Stimulated activated CD8-positive, alpha-beta memory T cell treated with anti-CD3 and anti-CD28 coated beads, Interleukin-2, amount 100 ng/mL, for 48 hours (primary cell): ENCODE measurements around the gene ISX.

Experiments used
- DNase-seq, 2 donors: peaks; one replicate each; pipeline ENCODE4 v3.0.0-alpha.2; 2020; ENCODE audit warnings: low read depth in 2 of 2

ISX gene

DNA sequence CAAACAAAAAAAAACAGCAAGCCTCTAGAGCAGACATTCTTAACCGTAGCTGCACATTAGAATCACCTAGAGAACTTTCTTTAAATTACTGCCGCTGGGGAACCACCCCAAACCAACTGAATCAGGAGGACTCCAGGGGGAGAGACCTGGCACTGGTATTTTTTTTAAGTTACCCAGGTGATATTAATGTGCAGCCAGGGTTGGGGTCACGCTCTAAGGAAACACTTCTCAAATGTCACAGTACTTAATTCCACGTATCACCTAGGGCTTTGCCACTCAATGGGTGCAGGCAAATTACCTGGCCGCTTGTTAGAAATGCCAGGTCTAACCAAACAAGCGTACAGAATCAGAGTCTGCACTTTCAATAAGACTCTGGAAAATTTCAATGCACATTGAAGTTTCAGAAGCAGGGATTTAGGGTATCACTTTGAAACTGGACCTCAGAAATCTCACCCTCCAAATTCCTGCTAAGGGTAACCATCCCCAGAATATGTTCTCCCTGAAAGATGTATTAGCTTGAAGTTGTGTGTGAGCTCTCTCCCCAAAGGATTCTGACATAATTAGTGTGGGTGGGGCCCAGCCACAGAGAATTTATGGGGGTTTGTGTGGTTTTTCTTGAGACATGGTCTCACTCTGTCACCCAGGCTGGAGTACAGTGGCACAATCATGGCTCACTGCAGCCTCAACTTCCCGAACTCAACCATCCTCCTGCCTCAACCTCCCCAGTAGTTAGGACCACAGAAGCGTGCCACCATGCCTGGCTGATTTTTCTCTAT, 12.7 kb upstream of the ISX start:
- no peak for DNase-seq

DNA sequence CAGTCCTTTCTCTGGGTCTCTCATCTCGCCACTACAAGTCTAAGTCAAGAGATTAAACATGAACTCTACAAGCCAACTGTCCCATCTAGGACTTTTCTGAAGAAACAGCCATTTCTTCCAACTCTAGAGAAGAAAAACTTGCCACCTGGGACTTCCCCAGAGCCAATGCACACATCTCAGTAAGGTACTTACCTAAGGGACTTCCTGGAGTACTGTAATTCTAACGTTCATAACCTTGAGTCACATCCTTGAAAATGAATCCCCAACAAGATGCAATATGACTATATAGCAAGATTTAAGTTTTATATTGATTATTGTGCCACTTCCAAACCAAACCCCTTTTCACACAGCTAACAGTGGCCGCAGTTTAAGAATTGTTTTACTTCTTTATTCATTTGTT, 11.9 kb upstream of the ISX start:
- DNase-seq, result no peak

DNA sequence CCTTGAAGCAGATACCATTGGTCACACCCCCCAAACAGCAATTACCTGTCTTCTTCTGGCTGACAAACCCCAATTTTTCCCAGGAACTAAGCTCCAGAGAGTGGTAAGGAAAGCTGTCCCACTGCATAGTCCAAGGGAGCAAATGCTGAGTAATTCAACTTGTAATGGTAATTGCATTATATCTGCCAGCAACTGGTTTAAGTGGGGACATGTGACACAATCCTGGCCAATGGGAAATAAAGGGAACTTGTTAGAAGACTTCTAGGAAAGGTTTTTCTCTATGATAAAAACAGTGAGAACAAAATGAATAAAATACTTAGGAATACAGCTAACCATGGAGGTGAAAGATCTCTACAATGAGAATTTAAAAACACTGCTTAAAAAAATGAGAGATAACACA, 9.5 kb upstream of the ISX start:
- DNase-seq, result no peak

DNA sequence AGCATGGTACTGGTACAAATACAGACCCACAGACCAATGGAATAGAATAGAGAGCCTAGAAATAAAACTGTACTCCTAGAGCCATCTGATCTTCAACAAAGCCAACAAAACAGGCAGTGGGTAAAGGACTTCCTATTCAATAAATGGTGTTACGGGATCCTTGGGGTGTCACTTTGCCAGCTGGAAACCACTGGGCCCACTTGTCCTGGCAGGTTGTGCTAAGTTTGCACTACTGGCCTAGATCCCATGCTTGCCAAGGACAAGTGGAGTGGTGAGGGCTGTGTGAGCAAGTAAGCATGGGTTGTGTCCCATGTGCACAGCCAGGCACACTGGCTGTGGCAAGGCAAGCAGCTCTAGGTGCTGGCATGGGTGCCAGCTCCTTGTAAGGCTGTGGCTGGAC, 8.8 kb upstream of the ISX start:
- DNase-seq, result no peak

DNA sequence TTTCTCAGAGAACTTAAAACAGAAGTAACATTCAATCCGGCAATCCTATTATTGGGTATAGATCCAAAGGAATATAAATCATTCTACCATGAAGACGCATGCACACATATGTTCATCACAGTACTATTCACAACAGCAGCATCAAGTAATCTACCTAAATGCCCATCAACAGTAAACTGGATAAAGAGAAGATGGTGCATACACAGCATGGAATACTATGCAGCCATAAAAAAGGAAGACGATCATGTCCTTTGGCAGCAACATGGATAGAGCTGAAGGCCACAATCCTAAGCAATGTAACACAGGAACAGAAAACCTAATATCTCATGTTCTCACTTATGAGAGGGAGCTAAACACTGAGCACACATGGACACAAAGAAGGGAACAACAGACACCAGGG, 6.3 kb upstream of the ISX start:
- no peak for DNase-seq

DNA sequence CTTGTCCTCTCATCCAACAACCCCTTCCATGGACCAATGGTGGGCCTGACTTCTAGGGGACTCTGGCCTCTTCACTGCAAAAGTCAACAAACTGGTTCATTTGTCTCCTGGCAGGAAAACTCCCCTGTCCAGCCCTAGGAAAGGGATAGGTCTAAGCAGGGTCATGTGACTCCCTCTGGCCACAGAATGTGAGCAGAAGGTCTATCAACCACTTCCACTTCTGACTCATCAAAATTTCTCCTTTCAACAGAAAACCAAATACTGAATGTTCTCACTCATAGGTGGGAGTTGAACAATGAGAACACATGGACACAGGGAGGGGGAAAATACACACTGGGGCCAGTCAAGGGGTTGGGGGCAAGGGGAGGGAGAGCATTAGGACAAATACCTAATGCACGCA, 1.3 kb upstream of the ISX start:
- DNase-seq, result no peak

DNA sequence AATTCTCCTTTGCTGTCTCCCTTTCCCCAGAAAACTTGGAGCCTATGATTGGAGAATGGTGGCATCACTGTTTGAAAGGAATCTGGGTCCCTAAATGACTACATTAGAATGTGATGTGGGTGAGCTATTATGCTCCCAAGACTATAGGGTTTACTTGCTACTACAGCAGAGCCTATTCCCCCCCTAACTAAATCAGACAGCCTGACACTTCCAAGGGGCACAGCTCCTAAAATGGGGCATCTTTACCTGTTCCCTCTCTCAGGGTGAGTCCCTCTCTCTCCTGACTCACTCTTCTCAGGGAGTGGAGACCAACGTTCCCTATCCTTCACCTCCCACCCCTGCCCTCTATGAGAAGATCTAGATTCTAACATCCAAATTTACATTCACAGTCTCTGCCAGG, 775 bp upstream of the ISX start:
- no peak for DNase-seq

DNA sequence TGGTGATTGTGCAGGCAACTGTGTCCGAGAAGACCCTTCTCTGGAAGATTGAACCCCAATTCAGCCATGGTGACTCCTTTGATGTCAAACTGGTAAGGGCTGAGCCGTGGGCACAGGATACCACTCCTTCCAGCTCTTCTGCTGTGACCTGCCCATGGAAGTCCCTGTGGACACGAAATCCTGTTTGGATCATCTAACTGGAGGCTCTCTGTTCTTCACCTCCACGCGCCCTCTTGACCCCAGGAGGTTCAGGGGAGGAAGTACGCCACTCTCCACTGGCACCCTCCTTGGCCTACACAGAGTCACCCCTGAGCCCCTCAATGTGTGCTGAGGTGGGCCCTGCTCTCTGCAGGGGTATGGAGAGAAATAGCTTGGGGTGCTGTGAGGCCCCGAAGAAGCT, 810 bp downstream of the ISX start:
- no peak for DNase-seq

DNA sequence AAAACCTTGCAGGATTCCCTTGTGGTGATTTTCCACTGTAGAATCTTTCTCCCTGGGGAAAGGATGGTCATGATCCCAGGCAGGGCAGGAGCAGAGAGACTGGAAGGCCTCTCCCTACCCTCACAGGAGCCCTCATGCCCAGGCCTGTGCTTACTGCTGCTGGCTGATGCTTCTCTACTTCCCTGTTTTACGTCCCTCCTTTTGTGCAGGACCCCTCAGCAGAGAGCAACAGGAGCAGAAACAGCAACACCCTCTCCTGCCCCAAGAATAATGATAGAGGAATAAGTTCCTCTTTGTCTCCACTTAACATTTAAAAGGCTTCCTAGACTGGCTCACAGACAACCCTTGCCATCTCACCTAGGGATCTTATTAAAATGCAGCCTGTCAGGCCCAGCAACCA, 3.6 kb downstream of the ISX start:
- no peak for DNase-seq

DNA sequence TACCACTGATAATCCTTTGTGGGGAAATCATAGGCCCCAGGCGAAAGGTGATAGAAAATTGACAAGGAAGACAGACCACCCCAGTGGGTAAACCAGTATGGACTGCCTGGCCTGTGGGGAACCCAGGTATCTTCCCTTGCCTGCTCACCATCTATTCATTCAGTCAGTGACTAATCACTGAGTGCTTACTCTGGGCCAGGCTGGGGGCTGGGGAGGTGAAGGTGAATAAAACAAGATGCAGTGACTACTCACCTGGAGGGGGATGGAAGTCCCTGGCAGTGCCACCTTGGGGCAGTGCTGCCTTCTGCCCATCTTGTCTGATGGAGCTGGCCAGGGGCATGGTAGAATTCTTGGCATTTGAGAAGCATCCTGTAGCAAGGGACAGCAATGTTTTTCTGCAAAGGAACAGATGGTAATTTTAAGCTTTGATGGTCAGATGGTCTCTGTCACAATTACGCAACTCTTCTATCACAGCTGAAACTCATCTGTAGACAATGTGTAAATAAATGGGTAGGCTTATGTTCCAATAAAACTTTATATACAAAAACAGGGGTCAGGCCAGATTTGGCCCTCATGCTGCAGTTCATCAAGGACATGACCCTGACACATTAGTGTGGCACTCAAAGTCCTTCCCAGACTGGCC, 4.6 kb downstream of the ISX start:
- no peak for DNase-seq

DNA sequence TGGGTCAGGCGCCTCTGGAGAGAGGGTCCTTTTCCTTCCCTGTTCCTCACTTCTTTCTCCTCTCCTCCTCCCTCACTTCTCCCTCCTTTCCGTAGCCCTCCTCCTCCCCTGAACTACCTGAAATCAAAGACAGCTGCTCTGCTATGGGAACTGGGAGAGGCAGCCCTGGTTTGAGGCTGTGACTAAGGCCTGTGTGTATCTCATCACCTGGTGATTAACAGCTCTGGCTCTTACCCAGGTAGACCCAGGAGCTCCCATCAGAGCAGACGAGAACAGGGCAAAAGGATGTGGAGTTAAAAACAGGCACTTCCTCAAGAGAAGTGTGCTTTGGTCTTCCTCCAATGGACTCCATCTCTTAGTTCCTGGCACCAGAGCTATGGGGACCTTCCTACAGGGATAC, 5.8 kb downstream of the ISX start:
- no peak for DNase-seq

DNA sequence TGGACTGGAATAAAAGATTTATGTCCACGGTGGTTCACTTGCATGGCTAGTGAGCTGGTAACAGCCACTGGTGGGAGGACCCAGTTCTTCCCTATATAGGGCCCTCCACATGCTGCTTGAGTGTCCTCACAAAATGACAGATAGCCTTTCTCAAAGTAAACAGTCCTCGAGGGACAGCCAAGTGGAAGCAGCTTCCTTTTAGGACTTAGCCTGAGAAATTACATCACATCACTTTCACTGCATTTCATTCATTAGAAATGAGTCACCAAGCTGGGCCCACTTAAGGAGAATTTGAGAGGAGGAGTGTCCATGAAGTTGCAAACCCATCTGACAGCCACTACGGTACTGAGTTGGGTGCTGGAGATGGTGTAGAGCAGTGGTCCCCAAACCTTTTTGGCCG, 7.0 kb downstream of the ISX start:
- DNase-seq, result no peak

DNA sequence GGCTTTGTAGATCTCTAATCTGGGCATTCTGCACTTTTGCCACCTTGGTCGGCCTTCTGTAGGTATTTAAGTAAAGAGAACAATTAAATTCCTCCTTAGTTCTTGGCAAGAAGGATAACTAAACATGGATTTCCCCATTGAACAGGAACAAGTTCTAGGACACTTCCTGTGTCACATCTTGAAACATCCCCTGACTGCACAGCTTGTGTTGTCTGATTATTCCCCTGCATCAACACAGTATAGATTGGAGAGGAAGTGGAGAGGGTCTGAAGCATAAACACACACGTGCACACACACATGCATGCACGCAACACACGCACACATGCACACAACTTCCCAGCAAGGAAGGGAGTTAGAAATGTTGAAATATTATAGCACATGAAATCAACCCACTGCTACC, 8.6 kb downstream of the ISX start:
- DNase-seq, result no peak

DNA sequence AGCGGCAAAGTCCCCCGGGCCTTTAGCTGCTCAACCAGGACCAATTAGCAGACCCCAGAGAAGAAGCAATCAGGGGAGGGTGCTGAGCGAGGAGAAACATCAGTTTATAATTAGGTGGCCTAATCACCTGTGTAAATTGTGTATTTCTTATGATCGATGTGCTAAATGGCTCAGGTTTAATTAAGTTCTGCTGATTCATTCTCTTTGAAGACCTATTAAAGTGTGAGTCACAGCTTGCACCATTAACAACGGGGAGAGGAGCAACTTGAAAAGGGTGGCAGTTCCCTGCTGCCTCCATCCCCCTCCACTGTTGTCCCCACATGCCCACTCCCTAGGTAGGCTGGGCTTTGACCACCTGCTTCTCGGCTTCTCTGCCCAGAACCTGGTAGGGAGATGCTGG, 10.7 kb downstream of the ISX start:
- DNase-seq, result no peak

DNA sequence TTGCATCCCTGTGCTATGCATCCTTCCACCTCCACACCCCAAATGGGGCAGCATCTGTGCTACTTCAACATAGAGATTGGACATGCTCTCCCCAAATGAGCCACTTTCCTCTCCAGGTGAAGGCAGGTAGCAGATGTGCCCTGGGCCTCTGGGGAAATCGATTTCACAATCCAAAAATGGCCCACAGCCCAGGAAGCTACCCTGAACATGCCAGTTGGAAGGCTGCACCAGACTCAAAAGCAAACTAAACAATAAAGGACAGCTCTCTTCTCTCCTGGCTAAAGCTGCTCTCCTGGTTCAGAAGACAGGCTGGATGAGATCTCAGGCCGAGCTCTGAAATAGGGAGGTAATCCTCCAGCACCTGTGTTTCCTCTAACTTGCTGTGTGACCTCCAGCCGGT, 19.7 kb downstream of the ISX start:
- DNase-seq, result no peak

DNA sequence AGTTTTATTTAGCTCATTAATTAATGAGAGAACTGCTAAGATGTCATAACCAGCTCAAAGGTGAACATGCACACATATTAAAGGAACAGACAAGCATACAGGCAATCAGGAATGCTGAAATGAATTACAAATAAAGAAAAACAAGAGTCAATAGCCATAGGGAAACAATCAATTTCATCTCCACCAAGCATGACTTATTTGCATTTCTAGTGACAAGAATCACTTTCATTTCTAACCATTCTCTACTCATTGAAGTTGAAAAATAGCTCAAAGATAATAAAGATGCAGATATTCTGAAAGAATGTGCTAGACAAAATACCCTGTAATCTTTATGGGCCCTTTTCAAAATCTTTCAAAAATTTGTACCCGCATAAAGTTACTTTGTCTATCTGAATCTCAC, 23.2 kb downstream of the ISX start:
- no peak for DNase-seq

DNA sequence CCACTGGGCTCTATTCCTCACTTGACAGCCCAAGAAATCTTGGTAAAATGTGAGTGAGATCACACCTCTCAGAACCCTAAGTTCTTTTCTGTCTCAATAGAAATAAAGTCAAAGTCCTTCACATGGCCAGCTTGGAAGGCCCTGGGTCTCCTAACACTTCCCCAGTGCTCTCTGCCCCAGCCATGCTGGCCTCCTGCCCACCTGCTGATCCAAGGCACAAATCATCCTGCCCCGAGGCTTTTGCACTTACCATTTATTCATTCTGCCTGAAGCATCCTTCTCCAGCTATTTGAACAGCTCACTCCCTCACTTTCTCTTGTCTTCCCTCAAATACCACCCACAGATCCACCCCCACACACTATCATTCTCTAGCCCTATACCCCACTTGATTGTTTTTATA, 26.4 kb downstream of the ISX start:
- no peak for DNase-seq

DNA sequence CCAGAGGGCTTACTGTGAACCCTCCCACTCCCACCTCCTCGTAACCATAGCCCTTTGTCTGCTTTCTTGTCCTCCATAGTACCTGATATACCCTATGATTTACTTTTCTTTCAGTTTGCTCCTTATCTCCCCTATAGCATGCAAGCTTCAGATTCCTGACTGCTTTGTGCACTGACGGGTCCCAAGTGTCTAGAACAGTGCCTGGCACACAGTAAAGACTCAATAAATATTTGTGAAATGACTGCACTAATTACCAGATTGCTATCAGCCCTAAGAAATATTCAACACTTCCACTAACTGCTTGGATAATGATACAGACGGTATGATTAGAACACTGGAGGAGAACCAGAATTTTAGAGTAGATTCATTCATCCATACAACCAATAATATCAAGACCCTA, 33.0 kb downstream of the ISX start:
- no peak for DNase-seq

DNA sequence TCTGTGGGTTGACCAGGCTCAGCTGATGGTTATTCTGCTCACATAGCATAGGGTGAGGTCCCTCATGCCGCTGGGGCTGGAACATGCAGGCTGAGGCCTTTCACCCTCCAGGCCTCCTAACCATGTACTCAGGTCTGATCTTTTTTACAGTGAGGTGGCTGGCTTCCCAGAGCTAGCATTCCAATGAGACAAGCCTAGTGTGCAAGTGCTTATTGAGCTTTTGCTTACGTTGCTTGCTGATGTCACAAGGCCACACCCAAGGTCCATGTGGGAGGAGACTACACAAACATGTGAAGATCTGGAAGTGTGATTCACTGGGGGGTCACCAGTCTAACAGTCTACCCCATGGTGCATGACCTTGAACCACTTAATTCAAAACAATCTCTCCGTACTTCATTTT, 33.9 kb downstream of the ISX start:
- no peak for DNase-seq

DNA sequence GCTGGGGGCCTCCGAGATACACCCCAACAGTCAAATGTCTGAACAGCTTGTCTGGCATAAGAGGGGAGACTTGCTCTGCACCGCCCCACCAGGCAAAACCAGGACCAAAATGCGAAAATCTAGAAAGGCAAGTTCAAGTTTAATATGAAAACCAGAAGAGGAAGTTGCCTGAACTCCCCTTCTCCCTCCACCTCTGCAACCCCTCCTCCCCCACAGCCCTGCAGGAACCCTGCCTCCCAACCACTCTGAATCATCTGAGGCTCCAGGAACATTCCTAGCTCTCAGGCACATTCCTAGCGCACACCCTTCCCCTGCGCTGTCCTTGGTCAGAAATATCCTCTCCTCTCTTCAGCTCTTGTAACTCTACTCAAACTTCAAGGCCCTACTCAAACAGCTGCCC, 36.7 kb downstream of the ISX start:
- DNase-seq, result no peak

DNA sequence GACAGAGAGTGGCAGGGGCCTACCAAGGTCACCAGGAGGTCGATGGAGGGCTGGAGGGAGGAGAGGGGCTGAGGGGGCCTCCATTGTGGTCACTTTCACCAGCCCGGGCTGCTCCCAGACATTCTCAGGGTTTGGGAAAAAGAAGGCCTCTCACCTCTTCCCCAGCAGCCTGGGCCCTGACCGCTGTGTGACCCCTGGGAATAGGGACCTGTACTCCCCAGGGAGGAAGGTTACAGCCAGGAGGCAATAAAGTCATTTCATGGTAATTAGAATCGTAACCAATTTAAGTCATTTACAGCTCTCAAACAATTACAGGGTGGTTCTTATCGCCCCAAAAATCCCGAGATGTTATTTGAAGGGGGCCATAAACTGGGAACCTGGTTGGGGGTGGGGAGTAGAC, 37.8 kb downstream of the ISX start:
- DNase-seq, result no peak

DNA sequence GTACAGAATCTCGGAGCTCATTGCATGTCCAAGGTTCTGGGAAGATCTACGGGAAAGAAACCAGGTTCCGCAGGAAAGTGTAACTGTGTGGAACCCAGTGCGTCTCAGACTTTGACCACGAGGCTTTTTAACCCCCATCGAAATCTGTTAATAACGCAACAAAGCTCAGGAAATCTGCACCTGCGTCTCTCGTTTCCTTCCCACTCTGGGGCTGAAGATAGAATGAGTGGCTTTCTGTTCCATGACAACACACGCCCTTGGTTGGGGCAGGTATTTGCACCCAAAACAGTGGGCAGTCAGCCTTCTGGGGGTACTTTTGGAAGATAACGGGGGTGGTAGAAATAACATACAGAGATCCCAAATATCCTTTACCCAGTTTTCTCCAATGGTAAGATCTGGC, 38.5 kb downstream of the ISX start:
- no peak for DNase-seq

DNA sequence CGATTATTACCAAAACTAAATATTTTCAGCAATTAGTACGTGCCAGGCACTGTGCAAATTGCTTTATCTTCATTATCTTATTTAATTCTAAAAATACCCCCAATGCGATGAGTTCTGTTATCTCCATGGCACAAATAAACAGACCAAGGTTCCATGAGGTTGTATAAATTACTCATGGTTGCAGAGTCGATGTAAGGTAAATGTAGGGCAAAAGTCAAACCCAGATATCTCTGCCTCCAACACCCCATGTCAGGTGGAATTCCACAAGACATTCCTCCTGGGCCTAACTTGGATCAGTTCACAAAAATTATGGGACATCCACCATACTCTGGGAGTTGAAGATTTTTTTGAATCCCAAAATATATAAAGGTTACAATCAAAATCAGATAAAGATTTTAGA, 43.7 kb downstream of the ISX start:
- no peak for DNase-seq

DNA sequence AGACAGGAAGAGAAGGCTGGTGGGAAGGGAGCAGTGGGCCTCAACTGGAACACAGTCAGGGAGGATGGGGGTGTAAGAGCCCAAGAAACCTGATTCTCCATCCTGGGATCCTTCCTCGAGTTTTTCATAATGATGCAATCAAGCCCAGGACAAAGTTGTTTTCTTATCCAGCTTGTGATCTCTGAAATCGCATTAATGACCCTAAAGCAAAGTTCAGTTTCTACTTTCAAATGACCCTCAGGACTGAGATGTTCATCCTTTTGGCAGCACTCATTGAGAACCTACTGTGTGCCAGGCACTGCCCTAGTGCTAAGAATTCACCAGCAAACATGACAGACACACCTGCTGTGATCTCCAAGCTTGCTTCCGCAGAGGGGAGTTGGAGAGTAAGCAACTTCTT, 45.3 kb downstream of the ISX start:
- no peak for DNase-seq
